SU-DHL-6 (cell line): ENCODE data around the gene BBX.

Experiments
- EZH2phosphoT487 ChIP-seq: fragments of 200-600 bp; sonication (generic), shearing (Covaris generic); conservative IDR thresholded peaks from 2 replicates; pipeline ENCODE4 v1.6.1; 2018; ENCODE audit warnings: mild to moderate bottlenecking, antibody characterized with exemption, low read length, moderate library complexity, mixed read lengths
- TF ChIP-seq, protein P1 (sequence below): fragments of 200-600 bp; sonication (generic); IDR thresholded peaks from one replicate; pipeline ENCODE4 v1.5.1; 2017; ENCODE audit warnings: antibody characterized with exemption, mild to moderate bottlenecking, low read length, moderate library complexity; ENCODE audit not compliant: insufficient read depth, poor library complexity, severe bottlenecking

DNA sequence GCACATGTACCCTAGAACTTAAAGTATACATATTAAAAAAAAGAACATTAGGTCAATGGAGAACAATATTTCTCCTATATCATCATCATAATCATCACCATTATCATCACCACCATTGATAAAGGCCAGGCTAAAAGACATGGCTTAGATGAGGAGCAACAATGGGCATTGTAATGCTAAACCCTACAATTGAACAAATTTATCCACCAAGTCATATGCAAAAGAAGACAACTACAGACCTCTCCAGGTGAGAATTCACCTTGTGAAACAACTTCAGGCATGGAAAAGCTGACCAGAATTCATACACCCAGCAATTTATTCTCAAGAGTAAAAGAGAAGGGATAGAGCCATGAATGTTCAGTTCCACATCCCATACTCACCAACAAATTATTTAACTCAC, 46.3 kb upstream of the BBX start:
- TF ChIP-seq, protein P1, sequence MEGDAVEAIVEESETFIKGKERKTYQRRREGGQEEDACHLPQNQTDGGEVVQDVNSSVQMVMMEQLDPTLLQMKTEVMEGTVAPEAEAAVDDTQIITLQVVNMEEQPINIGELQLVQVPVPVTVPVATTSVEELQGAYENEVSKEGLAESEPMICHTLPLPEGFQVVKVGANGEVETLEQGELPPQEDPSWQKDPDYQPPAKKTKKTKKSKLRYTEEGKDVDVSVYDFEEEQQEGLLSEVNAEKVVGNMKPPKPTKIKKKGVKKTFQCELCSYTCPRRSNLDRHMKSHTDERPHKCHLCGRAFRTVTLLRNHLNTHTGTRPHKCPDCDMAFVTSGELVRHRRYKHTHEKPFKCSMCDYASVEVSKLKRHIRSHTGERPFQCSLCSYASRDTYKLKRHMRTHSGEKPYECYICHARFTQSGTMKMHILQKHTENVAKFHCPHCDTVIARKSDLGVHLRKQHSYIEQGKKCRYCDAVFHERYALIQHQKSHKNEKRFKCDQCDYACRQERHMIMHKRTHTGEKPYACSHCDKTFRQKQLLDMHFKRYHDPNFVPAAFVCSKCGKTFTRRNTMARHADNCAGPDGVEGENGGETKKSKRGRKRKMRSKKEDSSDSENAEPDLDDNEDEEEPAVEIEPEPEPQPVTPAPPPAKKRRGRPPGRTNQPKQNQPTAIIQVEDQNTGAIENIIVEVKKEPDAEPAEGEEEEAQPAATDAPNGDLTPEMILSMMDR: no peak
- no peak for TF ChIP-seq EZH2phosphoT487
